PC-3 (cell line): ENCODE results near the gene POLR3E. TPM values are rescaled to one million over a fixed set of nuclear protein-coding genes. Genes with fewer than 3 reads are reported as not detected.

ENCODE experiments used
- ATAC-seq: fragments of 200-7000 bp; cut with Tn5 transposase; 2 replicates; pipeline ENCODE4 v1.9.1; 2020; ENCODE audit warnings: mild to moderate bottlenecking, moderate library complexity
- BruUV-seq: library from RNA; stranded (reverse); fragments of 400-500 nt; replicated peaks from 2 replicates; lab custom pipeline; 2021; lab: Mats Ljungman, UMichigan
- CTCF ChIA-PET: fragments of 300-600 bp; sonication (Branson Sonifier 250); formaldehyde crosslinking; loops from one replicate; lab custom pipeline; 2022; ENCODE audit warnings: antibody characterized with exemption; lab: Charles Lee
- POLR2A ChIA-PET: fragments of 300-600 bp; sonication (Branson Sonifier 250); formaldehyde crosslinking; loops from one replicate; lab custom pipeline; 2022; ENCODE audit warnings: antibody characterized with exemption; ENCODE audit not compliant: unreplicated experiment; lab: Charles Lee
- DNase-seq: peaks from one replicate; pipeline ENCODE4 v3.0.0-alpha.2; 2015
- H2AFZ ChIP-seq: fragments of 300-600 bp; sonication (generic); 2 replicates; pipeline ENCODE4 v1.6.0; 2016; ENCODE audit warnings: antibody characterized with exemption, low read length
- H3F3A ChIP-seq: fragments of 300-600 bp; sonication (generic); one replicate; pipeline ENCODE4 v1.6.0; 2017; ENCODE audit warnings: antibody characterized with exemption, low read length, control low read depth, mild to moderate bottlenecking; ENCODE audit not compliant: unreplicated experiment
- H3K27ac ChIP-seq: fragments of 300-600 bp; sonication (generic); 2 replicates; pipeline ENCODE4 v1.5.1; 2016; ENCODE audit warnings: mild to moderate bottlenecking, low read length
- H3K27me3 ChIP-seq: fragments of 300-600 bp; sonication (generic); 2 replicates; pipeline ENCODE4 v1.6.1; 2016; ENCODE audit warnings: low read length, mixed read lengths
- H3K36me3 ChIP-seq: fragments of 300-600 bp; sonication (generic); 2 replicates; pipeline ENCODE4 v1.6.1; 2016; ENCODE audit warnings: low read depth, mixed run types, low read length, mixed read lengths
- H3K4me1 ChIP-seq: fragments of 300-600 bp; sonication (generic); 2 replicates; pipeline ENCODE4 v1.5.1; 2016; ENCODE audit warnings: low read length; ENCODE audit not compliant: insufficient read depth
- H3K4me2 ChIP-seq: fragments of 300-600 bp; sonication (generic); 2 replicates; pipeline ENCODE4 v1.6.0; 2016; ENCODE audit warnings: low read length
- H3K4me3 ChIP-seq: fragments of 300-600 bp; sonication (generic); 2 replicates; pipeline ENCODE4 v1.5.1; 2016; ENCODE audit warnings: mild to moderate bottlenecking, low read length, mixed read lengths
- H3K79me2 ChIP-seq: fragments of 300-600 bp; sonication (generic); 2 replicates; pipeline ENCODE4 v1.6.1; 2017; ENCODE audit warnings: low read length, mixed read lengths
- H3K9ac ChIP-seq: fragments of 300-600 bp; sonication (generic); 2 replicates; pipeline ENCODE4 v1.6.0; 2016; ENCODE audit warnings: mild to moderate bottlenecking, low read length
- H3K9me2 ChIP-seq: fragments of 300-600 bp; sonication (generic); replicated peaks from 2 replicates; pipeline ENCODE4 v1.6.1; 2016; ENCODE audit warnings: mixed run types, low read length, mixed read lengths
- H3K9me3 ChIP-seq: fragments of 300-600 bp; sonication (generic); 2 replicates; pipeline ENCODE4 v1.6.1; 2016; ENCODE audit warnings: low read length, mixed read lengths
- H4K20me1 ChIP-seq: fragments of 300-600 bp; sonication (generic); 2 replicates; pipeline ENCODE4 v1.6.1; 2016; ENCODE audit warnings: low read length, mixed read lengths
- EZH2 ChIP-seq: fragments of 300-600 bp; sonication (generic); IDR thresholded peaks from one replicate; pipeline ENCODE4 v1.6.1; 2017; ENCODE audit warnings: antibody characterized with exemption, mild to moderate bottlenecking, low read length; ENCODE audit not compliant: unreplicated experiment
- EZH2phosphoT487 ChIP-seq: fragments of 300-600 bp; sonication (generic); IDR thresholded peaks from 2 replicates; pipeline ENCODE4 v1.6.1; 2018; ENCODE audit warnings: mild to moderate bottlenecking, antibody characterized with exemption, low read length, borderline replicate concordance
- intact Hi-C: fragments of 100-400 bp; cut with micrococcal nuclease; formaldehyde crosslinking; loops from 2 replicates; pipeline ENCODE4 v1.9.0; 2023
- total RNA-seq: library from RNA; depleted of rRNA; stranded (reverse); fragments of >200 nt; gene quantifications from 2 replicates; pipeline ENCODE4 v1.2.3, GENCODE V29; 2014
- TF ChIP-seq, protein P1 (sequence below): fragments of 300-600 bp; sonication (generic); conservative IDR thresholded peaks from 2 replicates; pipeline ENCODE4 v1.5.1; 2017; ENCODE audit warnings: antibody characterized with exemption, low read depth, mild to moderate bottlenecking, low read length

Gene POLR3E
- total RNA-seq, 1 experiment from 2014 or later = 48.8 TPM

DNA sequence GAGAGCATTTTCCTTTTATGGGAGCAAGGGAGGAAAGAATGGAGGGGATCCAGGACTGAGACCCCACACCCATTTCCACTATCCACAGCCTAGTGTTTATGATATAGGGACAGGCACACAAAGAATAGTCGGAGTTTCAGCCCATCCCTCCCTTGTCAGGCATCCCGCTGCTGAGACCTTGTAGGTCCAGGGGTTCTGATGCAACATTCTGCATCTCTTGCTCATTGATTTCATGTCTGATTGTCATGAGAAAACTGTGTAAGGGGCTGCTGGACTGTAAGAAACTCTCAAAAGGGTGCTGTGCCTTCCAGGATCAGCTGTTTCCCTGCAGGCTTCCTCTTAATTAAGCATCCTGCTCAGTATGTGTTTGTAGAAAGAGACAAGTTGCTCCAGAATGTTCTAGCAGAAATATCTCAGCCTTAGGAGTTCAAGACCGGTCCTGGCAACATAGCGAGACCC is 5.3 kb upstream of the POLR3E start:
- Histone ChIP-seq H3K4me3 (no peak overlapping the region), H3K4me2 (no peak overlapping the region), H3K79me2 (no peaks in the 10 kb centered on the region), H3K9me3 (no peaks in the 10 kb centered on the region), H3K27ac (no peak overlapping the region), H3K9ac (no peak overlapping the region), H2AFZ (no peak overlapping the region), H4K20me1 (no peaks in the 10 kb centered on the region), H3K36me3 (no peaks in the 10 kb centered on the region), H3K4me1 (no peaks in the 10 kb centered on the region), H3K9me2 (no peaks in the 10 kb centered on the region), H3K27me3 (no peaks in the 10 kb centered on the region), H3F3A (no peaks in the 10 kb centered on the region)
- no peak for ATAC-seq
- TF ChIP-seq EZH2 = no peak
- TF ChIP-seq, protein P1, sequence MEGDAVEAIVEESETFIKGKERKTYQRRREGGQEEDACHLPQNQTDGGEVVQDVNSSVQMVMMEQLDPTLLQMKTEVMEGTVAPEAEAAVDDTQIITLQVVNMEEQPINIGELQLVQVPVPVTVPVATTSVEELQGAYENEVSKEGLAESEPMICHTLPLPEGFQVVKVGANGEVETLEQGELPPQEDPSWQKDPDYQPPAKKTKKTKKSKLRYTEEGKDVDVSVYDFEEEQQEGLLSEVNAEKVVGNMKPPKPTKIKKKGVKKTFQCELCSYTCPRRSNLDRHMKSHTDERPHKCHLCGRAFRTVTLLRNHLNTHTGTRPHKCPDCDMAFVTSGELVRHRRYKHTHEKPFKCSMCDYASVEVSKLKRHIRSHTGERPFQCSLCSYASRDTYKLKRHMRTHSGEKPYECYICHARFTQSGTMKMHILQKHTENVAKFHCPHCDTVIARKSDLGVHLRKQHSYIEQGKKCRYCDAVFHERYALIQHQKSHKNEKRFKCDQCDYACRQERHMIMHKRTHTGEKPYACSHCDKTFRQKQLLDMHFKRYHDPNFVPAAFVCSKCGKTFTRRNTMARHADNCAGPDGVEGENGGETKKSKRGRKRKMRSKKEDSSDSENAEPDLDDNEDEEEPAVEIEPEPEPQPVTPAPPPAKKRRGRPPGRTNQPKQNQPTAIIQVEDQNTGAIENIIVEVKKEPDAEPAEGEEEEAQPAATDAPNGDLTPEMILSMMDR = no peak
- TF ChIP-seq EZH2phosphoT487 = no peak
- CTCF ChIA-PET = no interaction called here
- intact Hi-C loops = no loop called here
- no TSS peak for BruUV-seq
- POLR2A ChIA-PET = no interaction called here
- no peak for DNase-seq

DNA sequence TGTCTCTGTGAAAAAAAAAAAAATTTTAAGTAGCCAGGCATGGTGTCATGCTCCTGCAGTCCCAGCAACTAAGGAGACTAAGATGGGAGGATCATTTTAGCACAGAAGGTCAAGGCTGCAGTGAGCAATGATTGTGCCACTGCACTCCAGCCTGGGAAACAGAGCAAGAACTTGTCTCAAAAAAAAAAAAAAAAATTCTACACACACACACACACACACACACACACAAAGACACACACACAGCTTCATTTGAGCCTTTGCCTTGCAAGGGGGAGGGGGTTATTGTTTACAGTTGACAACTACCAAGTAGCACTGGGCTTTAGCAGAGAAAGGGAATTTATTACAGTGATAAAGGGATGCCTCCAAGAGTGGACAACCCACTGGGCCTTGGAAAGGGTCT is 4.9 kb upstream of the POLR3E start:
- no peak overlapping the region for H3K9ac ChIP-seq
- H3F3A ChIP-seq = no peaks in the 10 kb centered on the region
- POLR2A ChIA-PET = no interaction called here
- H3K4me3 ChIP-seq = no peak overlapping the region
- no peaks in the 10 kb centered on the region for H3K27me3 ChIP-seq
- no peaks in the 10 kb centered on the region for H3K9me3 ChIP-seq
- DNase-seq (no peak), ATAC-seq (no peak)
- H3K36me3 ChIP-seq = no peaks in the 10 kb centered on the region
- H3K27ac ChIP-seq = no peak overlapping the region
- intact Hi-C loops = no loop called here
- no TSS peak for BruUV-seq
- TF ChIP-seq EZH2phosphoT487 = no peak
- TF ChIP-seq, protein P1 = no peak
- TF ChIP-seq EZH2 = no peak
- peaks cover under 1% of the 10 kb centered on the region; the same call in 1 of the 2 replicates for H3K79me2 ChIP-seq
- no peaks in the 10 kb centered on the region for H4K20me1 ChIP-seq
- no peak overlapping the region for H2AFZ ChIP-seq
- H3K4me1 ChIP-seq = no peaks in the 10 kb centered on the region
- CTCF ChIA-PET = no interaction called here
- no peaks in the 10 kb centered on the region for H3K9me2 ChIP-seq
- no peak overlapping the region for H3K4me2 ChIP-seq

DNA sequence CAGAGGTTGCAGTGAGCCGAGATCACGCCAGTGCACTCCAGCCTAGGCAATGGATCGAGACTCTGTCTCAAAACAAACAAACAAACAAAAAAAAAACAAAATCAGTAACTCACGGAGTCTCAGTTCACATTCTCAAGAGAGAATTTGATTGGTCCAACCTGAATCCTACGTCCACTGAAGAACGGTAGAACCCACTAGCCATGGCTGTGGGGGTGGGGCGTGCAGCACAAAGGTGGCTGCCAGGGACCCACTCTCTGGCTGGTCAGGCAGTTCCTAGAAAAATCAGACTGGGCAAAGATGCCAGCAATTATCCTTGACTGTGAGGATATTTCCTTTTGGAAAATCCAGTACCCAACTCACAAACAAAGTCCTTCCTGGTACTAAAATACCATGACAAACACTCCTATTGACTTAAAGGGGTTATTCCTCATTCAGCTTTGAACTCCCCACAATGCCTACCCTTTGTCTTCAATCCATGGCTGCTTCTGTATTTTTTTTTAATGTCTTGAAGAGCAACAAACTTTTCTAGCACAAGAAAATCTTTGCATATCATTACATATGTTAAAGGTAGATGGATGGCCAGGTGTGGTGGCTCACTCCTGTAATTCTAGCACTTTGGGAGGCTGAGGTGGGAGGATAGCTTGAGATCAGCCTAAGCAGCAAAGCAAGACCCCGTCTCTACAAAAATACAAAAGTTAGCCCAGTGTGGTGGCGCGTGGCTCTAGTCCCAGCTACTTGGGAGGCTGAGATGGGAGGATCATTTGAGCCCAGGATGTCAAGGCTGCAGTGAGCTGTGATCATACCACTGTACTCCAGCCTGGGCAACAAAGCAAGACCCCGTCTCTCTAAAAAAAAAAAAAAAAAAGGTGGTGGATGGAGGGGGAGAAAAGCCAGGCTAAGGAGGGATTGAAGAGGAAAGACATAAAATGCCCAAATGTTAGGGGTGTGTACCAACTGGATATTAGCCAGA is 3.8 kb upstream of the POLR3E start:
- no peaks in the 10 kb centered on the region for H3K9me2 ChIP-seq
- intact Hi-C loops = no loop called here
- no peaks in the 10 kb centered on the region for H3K4me1 ChIP-seq
- POLR2A ChIA-PET = no interaction called here
- ATAC-seq (no peak), DNase-seq (no peak)
- TF ChIP-seq EZH2phosphoT487 (no peak), EZH2 (no peak)
- TF ChIP-seq, protein P1 = no peak
- H3K9ac ChIP-seq = no peak overlapping the region
- CTCF ChIA-PET = no interaction called here
- H3K4me2 ChIP-seq = no peak overlapping the region
- no peak overlapping the region for H3K4me3 ChIP-seq
- no peaks in the 10 kb centered on the region for H3K27me3 ChIP-seq
- peaks cover 12% of the 10 kb centered on the region for H3K79me2 ChIP-seq
- no TSS peak for BruUV-seq
- no peak overlapping the region for H3K27ac ChIP-seq
- 0 out of 2 replicates have a peak, but pooled peaks cover 4% of the 10 kb centered on the region for H4K20me1 ChIP-seq
- H2AFZ ChIP-seq = no peak overlapping the region
- no peaks in the 10 kb centered on the region for H3K9me3 ChIP-seq
- no peaks in the 10 kb centered on the region for H3F3A ChIP-seq
- H3K36me3 ChIP-seq = no peaks in the 10 kb centered on the region
